PFSK-1 (cell line): ENCODE results near the gene ALDH16A1.

ENCODE experiments used
- FOXP2 ChIP-seq: optimal IDR thresholded peaks from 2 replicates; pipeline ENCODE3; 2011; ENCODE audit warnings: borderline replicate concordance, control low read depth, inconsistent platforms; ENCODE audit not compliant: insufficient read depth; ENCODE audit errors: extremely low read length, extremely low read depth
- POLR2AphosphoS5 ChIP-seq: IDR thresholded peaks from 2 replicates; pipeline ENCODE4 v1.6.1; 2012; ENCODE audit warnings: low read depth, mild to moderate bottlenecking, control low read depth, low read length, moderate library complexity
- SIN3A ChIP-seq: IDR thresholded peaks from 2 replicates; pipeline ENCODE4 v1.6.1; 2012; ENCODE audit warnings: mild to moderate bottlenecking, low read length, moderate library complexity, borderline replicate concordance; ENCODE audit not compliant: insufficient read depth
- TAF1 ChIP-seq: IDR thresholded peaks from 2 replicates; pipeline ENCODE4 v1.6.1; 2012; ENCODE audit warnings: low read length, control low read depth, borderline replicate concordance; ENCODE audit not compliant: insufficient read depth
- TF ChIP-seq, protein P1 (sequence below), 2 experiments: IDR thresholded peaks; 2 replicates each; pipeline versions ENCODE4 v1.6.1 to v1.8.0; 2011 to 2012; ENCODE audit warnings: low read depth in 2 of 2, low read length in 2 of 2, control low read depth in 1 of 2, inconsistent platforms in 1 of 2, mild to moderate bottlenecking in 1 of 2, moderate library complexity in 1 of 2; ENCODE audit not compliant: insufficient read depth in 1 of 2

- TF ChIP-seq, protein P1, sequence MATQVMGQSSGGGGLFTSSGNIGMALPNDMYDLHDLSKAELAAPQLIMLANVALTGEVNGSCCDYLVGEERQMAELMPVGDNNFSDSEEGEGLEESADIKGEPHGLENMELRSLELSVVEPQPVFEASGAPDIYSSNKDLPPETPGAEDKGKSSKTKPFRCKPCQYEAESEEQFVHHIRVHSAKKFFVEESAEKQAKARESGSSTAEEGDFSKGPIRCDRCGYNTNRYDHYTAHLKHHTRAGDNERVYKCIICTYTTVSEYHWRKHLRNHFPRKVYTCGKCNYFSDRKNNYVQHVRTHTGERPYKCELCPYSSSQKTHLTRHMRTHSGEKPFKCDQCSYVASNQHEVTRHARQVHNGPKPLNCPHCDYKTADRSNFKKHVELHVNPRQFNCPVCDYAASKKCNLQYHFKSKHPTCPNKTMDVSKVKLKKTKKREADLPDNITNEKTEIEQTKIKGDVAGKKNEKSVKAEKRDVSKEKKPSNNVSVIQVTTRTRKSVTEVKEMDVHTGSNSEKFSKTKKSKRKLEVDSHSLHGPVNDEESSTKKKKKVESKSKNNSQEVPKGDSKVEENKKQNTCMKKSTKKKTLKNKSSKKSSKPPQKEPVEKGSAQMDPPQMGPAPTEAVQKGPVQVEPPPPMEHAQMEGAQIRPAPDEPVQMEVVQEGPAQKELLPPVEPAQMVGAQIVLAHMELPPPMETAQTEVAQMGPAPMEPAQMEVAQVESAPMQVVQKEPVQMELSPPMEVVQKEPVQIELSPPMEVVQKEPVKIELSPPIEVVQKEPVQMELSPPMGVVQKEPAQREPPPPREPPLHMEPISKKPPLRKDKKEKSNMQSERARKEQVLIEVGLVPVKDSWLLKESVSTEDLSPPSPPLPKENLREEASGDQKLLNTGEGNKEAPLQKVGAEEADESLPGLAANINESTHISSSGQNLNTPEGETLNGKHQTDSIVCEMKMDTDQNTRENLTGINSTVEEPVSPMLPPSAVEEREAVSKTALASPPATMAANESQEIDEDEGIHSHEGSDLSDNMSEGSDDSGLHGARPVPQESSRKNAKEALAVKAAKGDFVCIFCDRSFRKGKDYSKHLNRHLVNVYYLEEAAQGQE (IDR thresholded peaks at IDR 0.05; ENCODE audit: insufficient read depth in 1 of 2, low read depth in 2 of 2, low read length in 2 of 2), result no peak
- no peak for TF ChIP-seq POLR2AphosphoS5
- TF ChIP-seq SIN3A, result no peak
- no peak for TF ChIP-seq TAF1
- TF ChIP-seq FOXP2, result no peak
These were observed 27.8 kb upstream of the ALDH16A1 start, which contains the start of gene GFY for GRCh38 chr19:49425178-49425577.
